ENCODE results near the gene MGST3. TPM values are rescaled to one million over a fixed set of nuclear protein-coding genes. Genes with fewer than 3 reads are reported as not detected.
"Not testable (repeated sequence)": the region's sequence is repeated elsewhere in the genome, so short reads cannot be mapped to it uniquely, and the experiment has no call there.

The MGST3 gene
- polyA plus RNA-seq, 1 experiment, result 242 TPM

DNA sequence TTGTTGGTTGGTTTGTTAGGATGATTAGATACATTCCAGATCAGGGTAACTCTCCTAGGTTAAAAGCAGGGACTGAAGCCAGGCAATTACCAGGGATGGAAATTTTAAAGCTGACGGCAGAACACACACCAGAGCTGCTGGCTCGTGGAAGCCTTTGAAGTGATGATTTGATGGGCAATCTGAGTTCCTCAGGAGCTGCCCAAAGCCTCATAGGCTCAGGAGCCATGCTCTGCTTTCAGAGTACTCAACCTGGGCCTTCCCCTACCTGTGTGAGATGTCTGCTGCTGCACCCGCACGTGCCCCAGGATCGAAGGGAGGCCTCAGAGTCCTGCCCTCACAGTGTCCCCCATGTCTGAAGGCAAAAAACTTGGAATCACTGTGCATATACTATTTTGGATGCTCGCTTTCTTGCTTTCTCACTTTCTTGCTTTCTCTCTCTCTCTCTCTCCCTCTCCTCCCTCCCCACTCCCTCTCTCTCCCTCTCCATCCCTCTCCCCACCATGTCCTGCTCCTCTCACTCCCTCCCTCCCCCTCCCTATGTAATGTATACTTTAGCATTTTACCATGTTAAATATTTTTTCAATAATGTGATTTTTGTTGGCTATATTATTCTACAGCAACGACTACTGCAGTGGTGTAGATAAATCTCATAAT lies 18.0 kb downstream of the MGST3 start:
- no peak overlapping the region for H3K27ac ChIP-seq (ENCODE audit: low read depth, low read length)
- CTCF ChIA-PET, result no interaction called here
- no peak for DNase-seq (ENCODE audit: low read depth, low spot score)
- H3K27me3 ChIP-seq (ENCODE audit: control insufficient read depth, insufficient read depth, low read length), result no peaks in the 10 kb centered on the region
- H3K4me3 ChIP-seq (ENCODE audit: low read depth, low read length), result no peak overlapping the region
- POLR2A ChIA-PET, result no interaction called here
- H3K9me3 ChIP-seq (ENCODE audit: control insufficient read depth, insufficient read depth, low read length), result no peaks in the 10 kb centered on the region
- TF ChIP-seq, protein P1, sequence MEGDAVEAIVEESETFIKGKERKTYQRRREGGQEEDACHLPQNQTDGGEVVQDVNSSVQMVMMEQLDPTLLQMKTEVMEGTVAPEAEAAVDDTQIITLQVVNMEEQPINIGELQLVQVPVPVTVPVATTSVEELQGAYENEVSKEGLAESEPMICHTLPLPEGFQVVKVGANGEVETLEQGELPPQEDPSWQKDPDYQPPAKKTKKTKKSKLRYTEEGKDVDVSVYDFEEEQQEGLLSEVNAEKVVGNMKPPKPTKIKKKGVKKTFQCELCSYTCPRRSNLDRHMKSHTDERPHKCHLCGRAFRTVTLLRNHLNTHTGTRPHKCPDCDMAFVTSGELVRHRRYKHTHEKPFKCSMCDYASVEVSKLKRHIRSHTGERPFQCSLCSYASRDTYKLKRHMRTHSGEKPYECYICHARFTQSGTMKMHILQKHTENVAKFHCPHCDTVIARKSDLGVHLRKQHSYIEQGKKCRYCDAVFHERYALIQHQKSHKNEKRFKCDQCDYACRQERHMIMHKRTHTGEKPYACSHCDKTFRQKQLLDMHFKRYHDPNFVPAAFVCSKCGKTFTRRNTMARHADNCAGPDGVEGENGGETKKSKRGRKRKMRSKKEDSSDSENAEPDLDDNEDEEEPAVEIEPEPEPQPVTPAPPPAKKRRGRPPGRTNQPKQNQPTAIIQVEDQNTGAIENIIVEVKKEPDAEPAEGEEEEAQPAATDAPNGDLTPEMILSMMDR (IDR thresholded peaks at IDR 0.05; ENCODE audit: low read depth, low read length), result no peak

DNA sequence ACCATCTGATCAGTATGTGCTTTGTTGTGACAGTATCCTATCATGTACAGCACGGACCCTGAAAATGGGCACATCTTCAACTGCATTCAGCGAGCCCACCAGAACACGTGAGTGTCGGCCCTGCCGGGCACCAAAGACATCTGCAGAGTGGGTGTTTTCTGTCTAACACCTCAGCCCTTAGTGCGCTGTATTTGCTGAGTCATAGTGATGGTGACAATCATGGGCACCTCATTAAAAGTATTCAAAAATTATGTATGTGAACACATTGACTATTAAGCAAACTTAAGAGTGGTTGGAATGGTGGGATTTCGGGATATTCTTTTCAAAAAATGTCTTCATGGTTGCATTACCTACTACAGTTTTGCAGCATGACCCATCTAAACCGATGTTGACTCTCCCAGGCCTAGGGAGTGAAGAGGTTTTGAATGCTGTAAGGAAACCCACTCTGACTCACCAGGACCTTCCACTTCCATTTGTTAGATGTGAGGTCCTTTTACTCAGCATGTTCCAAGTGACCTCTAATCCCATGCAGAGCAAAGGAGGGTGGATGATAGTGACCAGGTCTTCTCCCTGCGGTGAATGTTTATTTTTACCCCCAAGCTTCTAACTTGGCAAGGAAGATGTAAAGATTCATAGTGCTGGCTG lies 20.1 kb downstream of the MGST3 start:
- TF ChIP-seq, protein P1 (IDR thresholded peaks at IDR 0.05; ENCODE audit: low read depth, low read length), result no peak
- Histone ChIP-seq H3K4me3 (ENCODE audit: low read depth, low read length) (no peak overlapping the region), H3K9me3 (ENCODE audit: control insufficient read depth, insufficient read depth, low read length) (no peaks in the 10 kb centered on the region), H3K27ac (ENCODE audit: low read depth, low read length) (no peak overlapping the region), H3K27me3 (ENCODE audit: control insufficient read depth, insufficient read depth, low read length) (no peaks in the 10 kb centered on the region)
- CTCF ChIA-PET, result interaction anchor here (1.1 kb wide), 1 partner anchor 273 kb away, joined by 3 read pairs; no protein-coding TSS in a partner anchor
- DNase-seq (ENCODE audit: low read depth, low spot score), result no peak
- POLR2A ChIA-PET, result no interaction called here

DNA sequence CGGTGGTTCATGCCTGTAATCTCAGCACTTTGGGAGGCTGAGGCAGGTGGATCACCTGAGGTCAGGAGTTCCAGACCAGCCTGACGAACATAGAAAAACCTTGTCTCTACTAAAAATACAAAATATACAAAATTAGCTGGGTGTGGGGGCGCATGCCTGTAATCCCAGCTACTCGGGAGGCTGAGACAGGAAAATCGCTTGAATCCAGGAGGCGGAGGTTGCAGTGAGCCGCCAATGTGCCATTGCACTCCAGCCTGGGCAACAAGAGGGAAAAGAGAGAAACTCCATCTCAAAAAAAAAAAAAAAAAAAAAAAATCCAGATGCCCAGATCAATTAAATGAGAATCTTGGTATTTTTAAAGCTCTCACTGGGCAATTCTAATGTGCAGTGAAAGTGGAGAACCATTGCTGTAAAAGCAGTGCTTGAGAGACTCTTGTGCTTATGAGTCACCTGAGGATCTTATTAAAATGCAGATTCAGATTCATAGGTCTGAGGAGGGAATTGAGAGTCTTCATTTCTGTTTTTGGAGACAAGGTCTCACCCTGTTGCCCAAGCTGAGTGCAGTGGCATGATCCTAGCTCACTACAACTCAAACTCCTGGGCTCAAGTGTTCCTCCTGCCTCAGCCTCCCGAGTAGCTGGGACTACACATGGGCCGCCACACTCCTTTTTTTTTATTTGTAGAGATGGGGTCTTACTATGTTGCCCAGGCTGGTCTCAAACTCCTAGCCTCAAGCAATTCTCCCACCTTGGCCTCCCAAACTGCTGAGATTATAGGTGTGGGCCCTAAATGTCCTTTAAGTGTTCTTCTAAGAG lies 27.9 kb downstream of the MGST3 start:
- H3K4me3 ChIP-seq (ENCODE audit: low read depth, low read length); H3K27me3 ChIP-seq (ENCODE audit: control insufficient read depth, insufficient read depth, low read length); H3K9me3 ChIP-seq (ENCODE audit: control insufficient read depth, insufficient read depth, low read length); H3K27ac ChIP-seq (ENCODE audit: low read depth, low read length); DNase-seq (ENCODE audit: low read depth, low spot score): not testable (repeated sequence)
- ChIA-PET CTCF (interaction anchor here (0.6 kb wide), 2 partner anchors 22 to 40 kb away, joined by 3 to 4 read pairs; partner anchors contain the start of gene ALDH9A1), POLR2A (interaction anchor here (1.3 kb wide), 1 partner anchor 8 kb away, joined by 3 read pairs; no protein-coding TSS in a partner anchor)

DNA sequence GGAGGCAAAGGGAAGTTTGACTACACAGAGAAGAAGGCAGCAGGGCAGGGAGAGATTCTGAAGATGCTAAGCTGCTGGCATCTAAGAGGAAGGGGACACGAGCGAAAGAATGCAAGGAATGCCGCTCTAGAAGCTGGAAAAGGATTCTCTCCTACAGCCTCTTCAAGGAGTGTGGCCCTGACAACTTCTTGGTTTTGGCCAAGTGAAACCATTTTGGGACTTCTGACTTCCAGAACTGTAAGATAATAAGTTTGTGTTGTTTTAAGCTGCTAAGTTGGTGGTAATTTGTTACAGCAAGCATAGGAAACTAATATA lies 28.5 kb downstream of the MGST3 start:
- CTCF ChIA-PET, result interaction anchor here (0.6 kb wide), 2 partner anchors 22 to 39 kb away, joined by 3 to 4 read pairs; partner anchors contain the start of gene ALDH9A1
- POLR2A ChIA-PET, result no interaction called here

DNA sequence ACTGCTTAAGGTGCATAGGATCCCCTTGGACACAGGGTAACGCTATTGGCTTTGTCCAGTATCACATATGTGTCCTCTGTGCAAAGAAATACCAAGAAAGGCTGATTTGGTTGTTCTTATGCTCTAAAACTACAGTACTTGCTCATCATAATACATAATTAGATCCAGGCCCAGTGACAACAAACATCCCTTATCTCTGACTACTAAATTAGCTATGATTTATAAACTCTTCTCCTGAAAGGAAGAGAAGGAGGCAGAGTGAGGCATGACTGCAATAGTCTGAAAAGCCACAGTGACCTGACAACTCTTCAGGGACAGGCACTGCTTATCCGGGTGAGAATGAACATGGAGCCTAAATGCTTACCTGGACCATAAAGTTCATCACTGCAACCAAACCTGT lies 30.7 kb downstream of the MGST3 start:
- no peak overlapping the region for H3K27ac ChIP-seq (ENCODE audit: low read depth, low read length)
- TF ChIP-seq, protein P1 (IDR thresholded peaks at IDR 0.05; ENCODE audit: low read depth, low read length), result no peak
- no peaks in the 10 kb centered on the region for H3K9me3 ChIP-seq (ENCODE audit: control insufficient read depth, insufficient read depth, low read length)
- H3K4me3 ChIP-seq (ENCODE audit: low read depth, low read length), result no peak overlapping the region
- H3K27me3 ChIP-seq (ENCODE audit: control insufficient read depth, insufficient read depth, low read length), result no peaks in the 10 kb centered on the region
- DNase-seq (ENCODE audit: low read depth, low spot score), result no peak
- POLR2A ChIA-PET, result interaction anchor here (0.7 to 2.0 kb wide), 2 partner anchors 15 to 63 kb away, joined by 3 to 6 read pairs; no protein-coding TSS in a partner anchor
- CTCF ChIA-PET, result interaction anchor here (1.2 kb wide), 2 partner anchors 22 to 36 kb away, joined by 3 read pairs; no protein-coding TSS in a partner anchor

More for the DNA sequence above, 28.5 kb downstream of the MGST3 start:
- DNase-seq (ENCODE audit: low read depth, low spot score), result no peak
- H3K27ac ChIP-seq (ENCODE audit: low read depth, low read length), result no peak overlapping the region
- H3K4me3 ChIP-seq (ENCODE audit: low read depth, low read length), result no peak overlapping the region
- no peaks in the 10 kb centered on the region for H3K9me3 ChIP-seq (ENCODE audit: control insufficient read depth, insufficient read depth, low read length)
- TF ChIP-seq, protein P1 (IDR thresholded peaks at IDR 0.05; ENCODE audit: low read depth, low read length), result no peak
- no peaks in the 10 kb centered on the region for H3K27me3 ChIP-seq (ENCODE audit: control insufficient read depth, insufficient read depth, low read length)
